GM18868 (cell line): ENCODE measurements around the gene MAML2.

Experiments used
- ATAC-seq: cut with Tn5 transposase; IDR thresholded peaks from one replicate; pipeline ENCODE4 v1.9.1; 2021; ENCODE audit warnings: mild to moderate bottlenecking, moderate library complexity; ENCODE audit not compliant: unreplicated experiment

The MAML2 gene

GRCh38 chr11:96215826-96216225, 127.2 kb downstream of the MAML2 start:
- no peak for ATAC-seq

- ATAC-seq = peak; percentile 70
These were observed 127.7 kb downstream of the MAML2 start for GRCh38 chr11:96215110-96215782.

GRCh38 chr11:96214777-96215109, 128.3 kb downstream of the MAML2 start:
- no peak for ATAC-seq

- ATAC-seq = no peak
These were observed 129.5 kb downstream of the MAML2 start for GRCh38 chr11:96213500-96213899.

GRCh38 chr11:96211436-96211835, 131.6 kb downstream of the MAML2 start:
- ATAC-seq = no peak

- ATAC-seq = no peak
These were observed 135.2 kb downstream of the MAML2 start for GRCh38 chr11:96207459-96208449.

GRCh38 chr11:96206955-96207354, 136.0 kb downstream of the MAML2 start:
- ATAC-seq = no peak

- ATAC-seq = no peak
These were observed 137.6 kb downstream of the MAML2 start for GRCh38 chr11:96205460-96205809.

- no peak for ATAC-seq
These were observed 138.1 kb downstream of the MAML2 start for GRCh38 chr11:96204721-96205459.

GRCh38 chr11:96204366-96204659, 138.7 kb downstream of the MAML2 start:
- ATAC-seq = no peak

GRCh38 chr11:96203567-96204365, 139.2 kb downstream of the MAML2 start:
- ATAC-seq = no peak

GRCh38 chr11:96200243-96200642, 142.8 kb downstream of the MAML2 start:
- no peak for ATAC-seq

GRCh38 chr11:96199563-96200025, 143.4 kb downstream of the MAML2 start:
- ATAC-seq = no peak

- ATAC-seq = peak; percentile 77
These were observed 144.9 kb downstream of the MAML2 start for GRCh38 chr11:96197801-96198701.

GRCh38 chr11:96197103-96197502, 145.9 kb downstream of the MAML2 start:
- ATAC-seq = no peak

- no peak for ATAC-seq
These were observed 146.8 kb downstream of the MAML2 start for GRCh38 chr11:96196181-96196662.

GRCh38 chr11:96195671-96196070, 147.3 kb downstream of the MAML2 start:
- ATAC-seq = no peak

- no peak for ATAC-seq
These were observed 148.2 kb downstream of the MAML2 start for GRCh38 chr11:96194581-96195374.
